ENCODE measurements around the gene EGR1. TPM values are rescaled to one million over a fixed set of nuclear protein-coding genes. Genes with fewer than 3 reads are reported as not detected.
A peak's percentile ranks its signal among the peaks of the same experiment; 100 is the strongest.

The EGR1 gene
- total RNA-seq, 1 experiment from 2014 or later, result 1.9 TPM

GRCh38 chr5:138454121-138454520 is 11.2 kb upstream of the EGR1 start:
- no peaks in the 10 kb centered on the region for H3K9me3 ChIP-seq (ENCODE audit: low read length)
- TF ChIP-seq, protein P1, sequence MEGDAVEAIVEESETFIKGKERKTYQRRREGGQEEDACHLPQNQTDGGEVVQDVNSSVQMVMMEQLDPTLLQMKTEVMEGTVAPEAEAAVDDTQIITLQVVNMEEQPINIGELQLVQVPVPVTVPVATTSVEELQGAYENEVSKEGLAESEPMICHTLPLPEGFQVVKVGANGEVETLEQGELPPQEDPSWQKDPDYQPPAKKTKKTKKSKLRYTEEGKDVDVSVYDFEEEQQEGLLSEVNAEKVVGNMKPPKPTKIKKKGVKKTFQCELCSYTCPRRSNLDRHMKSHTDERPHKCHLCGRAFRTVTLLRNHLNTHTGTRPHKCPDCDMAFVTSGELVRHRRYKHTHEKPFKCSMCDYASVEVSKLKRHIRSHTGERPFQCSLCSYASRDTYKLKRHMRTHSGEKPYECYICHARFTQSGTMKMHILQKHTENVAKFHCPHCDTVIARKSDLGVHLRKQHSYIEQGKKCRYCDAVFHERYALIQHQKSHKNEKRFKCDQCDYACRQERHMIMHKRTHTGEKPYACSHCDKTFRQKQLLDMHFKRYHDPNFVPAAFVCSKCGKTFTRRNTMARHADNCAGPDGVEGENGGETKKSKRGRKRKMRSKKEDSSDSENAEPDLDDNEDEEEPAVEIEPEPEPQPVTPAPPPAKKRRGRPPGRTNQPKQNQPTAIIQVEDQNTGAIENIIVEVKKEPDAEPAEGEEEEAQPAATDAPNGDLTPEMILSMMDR (conservative IDR thresholded peaks at IDR 0.05; ENCODE audit: low read depth, low read length), result no peak
- TF ChIP-seq EZH2 (IDR thresholded peaks at IDR 0.05; ENCODE audit: low read length, unreplicated experiment) (no peak), EZH2phosphoT487 (IDR thresholded peaks at IDR 0.05; ENCODE audit: borderline replicate concordance, low read length) (no peak)
- ChIA-PET CTCF (no interaction called here), POLR2A (ENCODE audit: unreplicated experiment) (no interaction called here)
- H3K27me3 ChIP-seq (ENCODE audit: low read length), result no peaks in the 10 kb centered on the region
- no peak overlapping the region for H3K9ac ChIP-seq (ENCODE audit: low read length)
- no peaks in the 10 kb centered on the region for H3K79me2 ChIP-seq (ENCODE audit: low read length)
- H3K4me3 ChIP-seq (ENCODE audit: low read length), result no peak overlapping the region
- H2AFZ ChIP-seq (ENCODE audit: low read length), result no peak overlapping the region
- BruUV-seq (replicated peaks), result no TSS peak
- H3F3A ChIP-seq (ENCODE audit: low read length, unreplicated experiment), result no peaks in the 10 kb centered on the region
- H3K27ac ChIP-seq (ENCODE audit: low read length), result no peak overlapping the region
- H3K4me1 ChIP-seq (ENCODE audit: insufficient read depth, low read length), result no peaks in the 10 kb centered on the region
- intact Hi-C loops (cut with micrococcal nuclease), result loop anchor here (5.0 kb wide), 1 partner anchor 93 kb away; no protein-coding TSS in a partner anchor
- H3K9me2 ChIP-seq (replicated peaks; ENCODE audit: low read length), result no peaks in the 10 kb centered on the region
- H3K36me3 ChIP-seq (ENCODE audit: low read depth, low read length), result no peaks in the 10 kb centered on the region
- H4K20me1 ChIP-seq (ENCODE audit: low read length), result no peaks in the 10 kb centered on the region
- ATAC-seq, result no peak
- DNase-seq, result no peak
- no peak overlapping the region for H3K4me2 ChIP-seq (ENCODE audit: low read length)

GRCh38 chr5:138455232-138455930 is 9.9 kb upstream of the EGR1 start:
- H3F3A ChIP-seq (ENCODE audit: low read length, unreplicated experiment), result no peaks in the 10 kb centered on the region
- H3K4me2 ChIP-seq (ENCODE audit: low read length), result no peak overlapping the region
- intact Hi-C loops (cut with micrococcal nuclease), result no loop called here
- no peaks in the 10 kb centered on the region for H3K36me3 ChIP-seq (ENCODE audit: low read depth, low read length)
- ATAC-seq, result no peak
- H3K27me3 ChIP-seq (ENCODE audit: low read length), result no peaks in the 10 kb centered on the region
- POLR2A ChIA-PET (ENCODE audit: unreplicated experiment), result no interaction called here
- no peaks in the 10 kb centered on the region for H3K79me2 ChIP-seq (ENCODE audit: low read length)
- no peak overlapping the region for H3K4me3 ChIP-seq (ENCODE audit: low read length)
- no peaks in the 10 kb centered on the region for H3K9me3 ChIP-seq (ENCODE audit: low read length)
- BruUV-seq (replicated peaks), result no TSS peak
- H4K20me1 ChIP-seq (ENCODE audit: low read length), result no peaks in the 10 kb centered on the region
- no peaks in the 10 kb centered on the region for H3K9me2 ChIP-seq (replicated peaks; ENCODE audit: low read length)
- H3K27ac ChIP-seq (ENCODE audit: low read length), result no peak overlapping the region
- no peak overlapping the region for H2AFZ ChIP-seq (ENCODE audit: low read length)
- DNase-seq, result no peak
- H3K4me1 ChIP-seq (ENCODE audit: insufficient read depth, low read length), result no peaks in the 10 kb centered on the region
- H3K9ac ChIP-seq (ENCODE audit: low read length), result no peak overlapping the region
- TF ChIP-seq EZH2 (IDR thresholded peaks at IDR 0.05; ENCODE audit: low read length, unreplicated experiment), result no peak
- TF ChIP-seq, protein P1 (conservative IDR thresholded peaks at IDR 0.05; ENCODE audit: low read depth, low read length), result no peak
- CTCF ChIA-PET, result interaction anchor here (1.1 kb wide), 1 partner anchor 49 kb away, joined by 9 read pairs; no protein-coding TSS in a partner anchor

GRCh38 chr5:138457531-138458275 is 7.6 kb upstream of the EGR1 start:
- CTCF ChIA-PET, result interaction anchor here (0.8 kb wide), 1 partner anchor 46 kb away, joined by 3 read pairs; no protein-coding TSS in a partner anchor
- Histone ChIP-seq H3K79me2 (ENCODE audit: low read length) (no peaks in the 10 kb centered on the region), H3K9me2 (replicated peaks; ENCODE audit: low read length) (no peaks in the 10 kb centered on the region), H3F3A (ENCODE audit: low read length, unreplicated experiment) (no peaks in the 10 kb centered on the region), H3K36me3 (ENCODE audit: low read depth, low read length) (no peaks in the 10 kb centered on the region), H3K9me3 (ENCODE audit: low read length) (no peaks in the 10 kb centered on the region), H3K4me2 (ENCODE audit: low read length) (no peak overlapping the region), H3K4me1 (ENCODE audit: insufficient read depth, low read length) (no peaks in the 10 kb centered on the region), H4K20me1 (ENCODE audit: low read length) (no peaks in the 10 kb centered on the region), H3K4me3 (ENCODE audit: low read length) (no peak overlapping the region), H3K27ac (ENCODE audit: low read length) (no peak overlapping the region), H3K9ac (ENCODE audit: low read length) (no peak overlapping the region), H2AFZ (ENCODE audit: low read length) (no peak overlapping the region), H3K27me3 (ENCODE audit: low read length) (no peaks in the 10 kb centered on the region)
- DNase-seq, result no peak
- no peak; the same call in 1 of the 2 replicates for ATAC-seq
- no TSS peak for BruUV-seq (replicated peaks)
- intact Hi-C loops (cut with micrococcal nuclease), result no loop called here
- POLR2A ChIA-PET (ENCODE audit: unreplicated experiment), result interaction anchor here (0.5 kb wide), 1 partner anchor 107 kb away, joined by 3 read pairs; no protein-coding TSS in a partner anchor
- no peak for TF ChIP-seq EZH2phosphoT487 (IDR thresholded peaks at IDR 0.05; ENCODE audit: borderline replicate concordance, low read length)
- TF ChIP-seq, protein P1 (conservative IDR thresholded peaks at IDR 0.05; ENCODE audit: low read depth, low read length), result 0 out of 2 replicates have a peak, but pooled peaks have one; percentile 11
